ENCODE measurements around the gene DMTF1.
"Not testable (repeated sequence)": the region's sequence is repeated elsewhere in the genome, so short reads cannot be mapped to it uniquely, and the experiment has no call there.

DMTF1 gene

DNA sequence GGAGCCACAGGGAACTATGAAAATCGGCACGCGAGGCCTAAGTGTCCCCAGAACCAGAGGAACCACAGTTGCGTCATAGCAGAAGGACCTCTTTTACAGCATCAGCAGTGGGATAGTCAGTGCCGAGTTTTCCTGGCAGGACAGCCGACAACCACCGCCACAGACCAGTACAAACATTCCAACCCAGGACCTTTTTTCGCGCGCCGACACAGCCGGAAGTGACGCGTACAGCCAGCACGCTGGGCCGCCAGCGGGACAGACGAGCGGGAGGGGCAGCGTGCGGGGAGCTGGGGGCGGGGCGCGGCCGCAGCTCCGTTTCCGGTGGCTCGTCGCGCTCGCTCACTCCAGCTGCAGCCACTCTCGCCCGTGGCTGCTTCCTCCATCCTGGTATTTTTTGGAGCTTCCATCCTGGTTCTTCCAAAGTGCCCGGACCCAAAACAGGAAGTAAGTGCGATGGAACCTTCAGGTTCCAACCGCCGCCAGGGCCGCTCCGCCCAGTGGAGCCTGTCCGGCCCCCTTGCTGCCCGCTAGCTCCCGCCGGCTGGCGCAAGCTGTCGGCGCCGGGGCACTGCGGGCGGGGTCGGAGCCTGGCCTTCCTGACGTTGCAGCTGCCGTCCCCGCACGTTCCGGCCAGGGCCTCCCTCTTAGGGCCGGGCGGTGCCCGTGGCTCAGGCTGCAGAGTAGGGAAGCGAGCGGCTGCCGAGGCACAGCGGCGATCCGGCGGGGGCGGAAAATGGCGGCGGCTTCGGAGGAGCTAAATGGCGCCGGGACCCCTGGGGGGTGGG is at the start of gene DMTF1:
Gene DMTF1, plus strand, starts transcription at position 342 of the 785 bp plus-strand sequence. CDS start 12,489 bp downstream, outside the sequence.
- Mint-ChIP-seq H3K27ac (peak within 1 kb of the TSS; percentile 100), H3K27me3 (no peaks in the 10 kb centered on the region), H3K4me3 (peak within 1 kb of the TSS; percentile 98), H3K4me1 (ENCODE audit: low read depth) (peaks cover 18% of the 10 kb centered on the region), H3K9me3 (peaks cover 6% of the 10 kb centered on the region), H3K36me3 (ENCODE audit: low read depth) (peaks cover 24% of the 10 kb centered on the region)
- intact Hi-C loops (cut with micrococcal nuclease): loop anchor here (1.0 to 10.0 kb wide), 4 partner anchors 67 to 1070 kb away; partner anchors contain the start of genes CROT, DBF4, SLC25A40 and SRI

- no peaks in the 10 kb centered on the region for H3K9me3 Mint-ChIP-seq
- intact Hi-C loops (cut with micrococcal nuclease): no loop called here
- no peaks in the 10 kb centered on the region for H3K4me1 Mint-ChIP-seq (ENCODE audit: low read depth)
- H3K36me3 Mint-ChIP-seq (ENCODE audit: low read depth): no peaks in the 10 kb centered on the region
- H3K4me3 Mint-ChIP-seq: no peak overlapping the region
- no peaks in the 10 kb centered on the region for H3K27me3 Mint-ChIP-seq
- H3K27ac Mint-ChIP-seq: no peak overlapping the region
These were observed 46.9 kb upstream of the DMTF1 start for GRCh38 chr7:87105401-87105800.

GRCh38 chr7:87106974-87107612 is 45.2 kb upstream of the DMTF1 start:
- Mint-ChIP-seq H3K4me1 (ENCODE audit: low read depth) (no peaks in the 10 kb centered on the region), H3K9me3 (no peaks in the 10 kb centered on the region), H3K4me3 (no peak overlapping the region), H3K27ac (no peak overlapping the region), H3K36me3 (ENCODE audit: low read depth) (no peaks in the 10 kb centered on the region), H3K27me3 (no peaks in the 10 kb centered on the region)
- intact Hi-C loops (cut with micrococcal nuclease): no loop called here

DNA sequence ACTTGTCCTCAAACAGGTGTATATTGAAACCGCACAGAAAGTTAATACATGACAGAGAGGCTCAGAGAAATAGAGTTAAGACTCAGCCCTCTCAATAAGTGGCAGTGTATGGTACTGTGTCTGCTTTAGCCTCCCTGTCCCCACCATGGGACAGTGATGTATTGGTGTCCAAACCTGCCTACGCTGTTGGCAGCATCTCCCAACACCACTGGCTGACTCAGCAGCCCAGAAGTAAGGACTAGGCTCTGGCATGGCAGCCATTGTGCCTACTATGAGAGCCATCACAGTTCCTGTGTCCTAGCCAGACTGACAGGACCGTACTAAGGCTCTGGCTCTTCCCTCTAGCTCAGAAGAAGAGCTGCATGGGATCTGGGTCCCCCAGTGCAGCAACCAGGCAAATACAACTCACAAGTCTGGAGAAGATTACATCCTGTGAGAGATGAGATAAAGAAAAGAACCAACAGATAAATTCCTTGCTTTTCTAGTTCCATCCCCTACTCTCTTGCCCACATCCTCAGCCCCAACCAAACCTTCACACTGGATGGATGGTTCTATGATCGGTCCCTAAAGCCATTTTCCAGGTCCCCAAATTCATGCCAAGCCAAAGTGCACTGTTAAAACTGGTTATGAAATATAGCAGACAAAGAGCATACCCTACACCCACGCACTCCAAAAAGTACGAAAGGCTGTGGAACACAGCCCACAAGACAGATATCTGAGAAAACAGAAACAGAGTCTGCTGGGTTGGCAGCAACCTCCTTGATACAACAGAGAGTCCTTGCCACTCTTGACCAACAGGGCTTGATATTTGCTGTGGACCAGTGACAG is 44.1 kb upstream of the DMTF1 start:
- intact Hi-C loops (cut with micrococcal nuclease): no loop called here
- Mint-ChIP-seq H3K9me3 (peaks cover 2% of the 10 kb centered on the region), H3K27me3 (no peaks in the 10 kb centered on the region), H3K36me3 (ENCODE audit: low read depth) (no peaks in the 10 kb centered on the region), H3K4me3 (no peak overlapping the region), H3K4me1 (ENCODE audit: low read depth) (no peaks in the 10 kb centered on the region), H3K27ac (no peak overlapping the region)

DNA sequence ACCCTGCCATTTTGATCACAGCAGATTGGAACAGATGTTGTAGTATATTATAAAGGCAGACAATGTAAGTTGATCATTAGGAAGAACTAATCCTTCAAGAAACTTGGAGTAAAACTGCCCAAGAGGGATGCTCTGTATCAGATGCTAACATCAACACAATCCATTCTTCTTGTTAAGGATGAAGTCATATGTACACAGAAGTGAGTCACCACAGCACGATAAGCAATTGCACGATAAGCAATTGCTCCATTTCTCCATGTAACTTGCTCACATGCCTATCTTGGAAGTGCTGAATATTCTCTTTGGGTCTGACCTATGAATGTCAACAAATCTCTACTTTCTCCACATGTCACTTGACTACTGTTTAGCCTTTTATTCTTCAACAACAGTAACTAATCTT is 41.5 kb upstream of the DMTF1 start:
- Mint-ChIP-seq H3K36me3 (ENCODE audit: low read depth) (no peaks in the 10 kb centered on the region), H3K4me1 (ENCODE audit: low read depth) (no peaks in the 10 kb centered on the region), H3K9me3 (peaks cover 19% of the 10 kb centered on the region), H3K27ac (no peak overlapping the region), H3K4me3 (no peak overlapping the region), H3K27me3 (no peaks in the 10 kb centered on the region)
- intact Hi-C loops (cut with micrococcal nuclease): no loop called here

DNA sequence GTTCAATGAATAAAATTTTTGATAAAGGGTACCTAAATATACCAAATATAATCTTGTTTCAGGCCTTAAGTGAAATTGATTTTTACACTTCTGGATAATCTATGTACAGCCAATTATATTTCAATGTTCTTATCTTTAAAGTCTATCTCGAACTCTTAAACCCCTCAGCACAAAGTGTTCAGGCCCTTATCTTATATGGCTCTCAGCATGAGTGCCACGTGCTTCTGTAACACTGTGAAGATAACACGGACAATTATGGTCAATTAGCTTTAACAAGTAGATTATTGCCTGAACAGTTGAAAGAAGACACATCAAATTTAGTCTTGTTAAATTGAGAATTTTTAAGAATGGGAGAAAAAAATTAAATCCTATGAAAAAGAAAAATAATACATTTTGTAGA is 40.4 kb upstream of the DMTF1 start:
- no peaks in the 10 kb centered on the region for H3K27me3 Mint-ChIP-seq
- intact Hi-C loops (cut with micrococcal nuclease): no loop called here
- H3K4me3 Mint-ChIP-seq: no peak overlapping the region
- no peaks in the 10 kb centered on the region for H3K4me1 Mint-ChIP-seq (ENCODE audit: low read depth)
- peaks cover 19% of the 10 kb centered on the region for H3K9me3 Mint-ChIP-seq
- no peaks in the 10 kb centered on the region for H3K36me3 Mint-ChIP-seq (ENCODE audit: low read depth)
- H3K27ac Mint-ChIP-seq: no peak overlapping the region

- Mint-ChIP-seq H3K4me1 (ENCODE audit: low read depth) (no peaks in the 10 kb centered on the region), H3K9me3 (peaks cover 19% of the 10 kb centered on the region), H3K27me3 (no peaks in the 10 kb centered on the region), H3K4me3 (no peak overlapping the region), H3K27ac (no peak overlapping the region), H3K36me3 (ENCODE audit: low read depth) (no peaks in the 10 kb centered on the region)
- intact Hi-C loops (cut with micrococcal nuclease): no loop called here
These were observed 39.2 kb upstream of the DMTF1 start for GRCh38 chr7:87113077-87113476.

- H3K4me1 Mint-ChIP-seq (ENCODE audit: low read depth); H3K36me3 Mint-ChIP-seq (ENCODE audit: low read depth); H3K27me3 Mint-ChIP-seq; H3K27ac Mint-ChIP-seq; H3K4me3 Mint-ChIP-seq; intact Hi-C loops (cut with micrococcal nuclease): not testable (repeated sequence)
- peaks cover 19% of the 10 kb centered on the region for H3K9me3 Mint-ChIP-seq
These were observed 38.3 kb upstream of the DMTF1 start for GRCh38 chr7:87113904-87114303.

- H3K4me3 Mint-ChIP-seq; H3K4me1 Mint-ChIP-seq (ENCODE audit: low read depth); intact Hi-C loops (cut with micrococcal nuclease); H3K36me3 Mint-ChIP-seq (ENCODE audit: low read depth); H3K27me3 Mint-ChIP-seq; H3K27ac Mint-ChIP-seq: not testable (repeated sequence)
- peaks cover 19% of the 10 kb centered on the region for H3K9me3 Mint-ChIP-seq
These were observed 36.5 kb upstream of the DMTF1 start for GRCh38 chr7:87115772-87116171.

DNA sequence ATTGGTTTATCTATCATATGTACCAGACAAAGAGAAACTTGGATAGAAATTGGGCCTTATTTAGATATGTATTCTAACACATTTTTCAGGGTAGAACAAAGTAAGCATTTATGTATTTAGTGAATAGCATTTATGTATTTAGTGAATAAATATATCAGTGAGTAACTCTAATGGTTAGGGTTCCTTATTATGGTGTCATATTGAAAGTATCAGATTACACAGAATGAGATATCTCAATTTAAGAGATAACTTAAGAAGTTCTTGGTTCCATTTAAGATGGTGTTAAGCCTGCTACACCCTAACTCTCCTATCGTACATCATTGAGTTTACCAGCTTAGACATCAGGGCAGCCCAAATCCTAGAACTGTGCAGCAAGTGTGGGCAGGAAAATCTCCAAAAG is 35.9 kb upstream of the DMTF1 start:
- Mint-ChIP-seq H3K27ac (no peak overlapping the region), H3K36me3 (ENCODE audit: low read depth) (no peaks in the 10 kb centered on the region), H3K4me1 (ENCODE audit: low read depth) (no peaks in the 10 kb centered on the region), H3K27me3 (no peaks in the 10 kb centered on the region), H3K9me3 (peaks cover 19% of the 10 kb centered on the region), H3K4me3 (no peak overlapping the region)
- intact Hi-C loops (cut with micrococcal nuclease): no loop called here

- no peak overlapping the region for H3K4me3 Mint-ChIP-seq
- no peaks in the 10 kb centered on the region for H3K4me1 Mint-ChIP-seq (ENCODE audit: low read depth)
- H3K9me3 Mint-ChIP-seq: peaks cover 3% of the 10 kb centered on the region
- no peaks in the 10 kb centered on the region for H3K36me3 Mint-ChIP-seq (ENCODE audit: low read depth)
- no peak overlapping the region for H3K27ac Mint-ChIP-seq
- H3K27me3 Mint-ChIP-seq: no peaks in the 10 kb centered on the region
- intact Hi-C loops (cut with micrococcal nuclease): no loop called here
These were observed 32.7 kb upstream of the DMTF1 start for GRCh38 chr7:87119581-87119980.

- intact Hi-C loops (cut with micrococcal nuclease): no loop called here
- Mint-ChIP-seq H3K27me3 (no peaks in the 10 kb centered on the region), H3K36me3 (ENCODE audit: low read depth) (no peaks in the 10 kb centered on the region), H3K4me3 (no peak overlapping the region), H3K9me3 (no peaks in the 10 kb centered on the region), H3K4me1 (ENCODE audit: low read depth) (no peaks in the 10 kb centered on the region), H3K27ac (no peak overlapping the region)
These were observed 29.1 kb upstream of the DMTF1 start for GRCh38 chr7:87123105-87123504.

DNA sequence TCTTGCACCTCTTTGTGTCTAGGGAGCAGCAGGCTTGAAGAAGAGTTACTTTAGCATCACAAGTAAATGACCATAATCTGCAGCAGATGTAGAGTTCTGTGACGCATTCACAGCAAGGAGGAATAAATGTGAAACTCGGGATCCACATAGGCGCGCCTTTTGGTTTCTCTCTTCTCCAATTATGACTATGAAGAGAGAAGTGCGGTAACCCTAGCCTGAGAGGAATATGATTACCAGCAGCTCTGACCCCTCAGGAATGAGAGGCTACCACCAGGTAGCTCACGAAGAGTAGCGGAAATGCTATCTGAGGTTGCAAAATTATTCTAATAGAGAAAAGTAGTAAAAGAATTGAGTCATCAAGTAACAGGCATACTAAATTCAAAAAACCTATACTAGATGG is 25.2 kb upstream of the DMTF1 start:
- Mint-ChIP-seq H3K27me3 (no peaks in the 10 kb centered on the region), H3K27ac (no peak overlapping the region), H3K36me3 (ENCODE audit: low read depth) (no peaks in the 10 kb centered on the region), H3K9me3 (no peaks in the 10 kb centered on the region), H3K4me1 (ENCODE audit: low read depth) (no peaks in the 10 kb centered on the region), H3K4me3 (no peak overlapping the region)
- intact Hi-C loops (cut with micrococcal nuclease): no loop called here

DNA sequence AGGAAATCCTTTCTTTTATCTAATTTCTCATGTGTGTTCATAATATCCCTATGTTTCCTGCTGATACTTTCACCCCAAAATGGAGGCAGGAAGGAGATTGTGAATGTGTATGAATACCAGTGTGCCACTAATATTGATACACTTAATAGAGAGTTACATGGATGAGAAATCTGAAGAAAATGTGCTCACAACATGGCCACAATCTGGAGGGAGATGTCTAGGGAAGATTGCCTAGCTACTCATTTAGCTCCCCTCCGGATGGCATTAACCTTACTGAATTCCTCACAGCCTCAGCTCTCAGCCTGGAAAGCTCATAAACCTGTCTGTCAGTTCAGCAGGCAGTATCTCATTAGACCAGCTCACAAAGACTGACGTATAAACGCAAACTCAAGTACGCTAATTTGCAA is 23.4 kb upstream of the DMTF1 start:
- Mint-ChIP-seq H3K36me3 (ENCODE audit: low read depth) (no peaks in the 10 kb centered on the region), H3K27ac (no peak overlapping the region), H3K9me3 (no peaks in the 10 kb centered on the region), H3K27me3 (no peaks in the 10 kb centered on the region), H3K4me1 (ENCODE audit: low read depth) (no peaks in the 10 kb centered on the region), H3K4me3 (no peak overlapping the region)
- intact Hi-C loops (cut with micrococcal nuclease): no loop called here
